Ovary (tissue), 3 donors: Measurements from ENCODE around the gene TRIL.

Source experiments
- CTCF ChIP-seq, 3 donors: fragments of 450-650 bp in 2 of 3; fragments of 200-600 bp in 1 of 3; IDR thresholded peaks; one replicate each; pipeline versions ENCODE4 v1.5.1 to v1.8.0; 2016 to 2022; ENCODE audit warnings: antibody characterized with exemption in 3 of 3, mild to moderate bottlenecking in 1 of 3
- EP300 ChIP-seq: sonication (generic); formaldehyde crosslinking; IDR thresholded peaks from one replicate; pipeline ENCODE4 v1.6.1; 2017; ENCODE audit warnings: antibody characterized with exemption
- POLR2A ChIP-seq: fragments of 450-650 bp; IDR thresholded peaks from one replicate; pipeline ENCODE4 v1.6.1; 2017; ENCODE audit warnings: antibody characterized with exemption, mild to moderate bottlenecking, moderate library complexity
- donor health status: DM: no; HTN: no; CAD: no.

DNA sequence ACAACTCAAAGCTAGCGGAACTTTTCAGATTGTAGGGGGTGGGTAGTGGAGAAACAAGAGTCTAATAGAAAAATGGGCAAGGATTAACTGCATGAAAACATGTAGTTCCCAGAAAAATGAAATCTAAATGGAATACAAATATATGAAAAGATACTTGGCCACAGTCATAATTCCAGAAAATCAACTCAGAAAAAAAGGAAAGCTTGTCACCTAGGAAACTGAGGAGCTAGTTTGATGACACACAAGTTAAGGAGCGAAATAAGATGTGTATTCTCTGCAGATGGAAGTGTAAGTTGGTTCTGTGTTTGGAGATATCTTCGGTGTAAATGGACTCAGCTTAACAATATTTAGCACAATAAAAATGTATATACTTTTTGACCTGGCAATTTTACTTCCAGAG, 52.7 kb downstream of the TRIL start:
- TF ChIP-seq EP300 (no peak), POLR2A (no peak), CTCF (IDR thresholded peaks at IDR 0.05) (no peak)
